Stimulated activated effector memory CD8-positive, alpha-beta T cell treated with anti-CD3 and anti-CD28 coated beads, Interleukin-12 subunit alpha, Interleukin-12 subunit beta, amount 100 ng/mL, for 72 hours (primary cell): Measurements from ENCODE around the gene TMEFF2.

Source experiments
- ATAC-seq: fragments of 150-1000 bp; cut with Tn5 transposase; 2 replicates; pipeline ENCODE4 v1.10.0; 2021
- DNase-seq, 2 donors: peaks; one replicate each; pipeline ENCODE4 v3.0.0; 2021 to 2022; ENCODE audit warnings: low spot score in 2 of 2
- H3K27ac Mint-ChIP-seq: one replicate; pipeline ENCODE4 v1.8.0; 2022; ENCODE audit warnings: mild to moderate bottlenecking, mixed read lengths
- H3K36me3 Mint-ChIP-seq: one replicate; pipeline ENCODE4 v1.8.0; 2022; ENCODE audit warnings: mild to moderate bottlenecking, mixed read lengths
- H3K4me1 Mint-ChIP-seq: one replicate; pipeline ENCODE4 v1.8.0; 2022; ENCODE audit warnings: mixed read lengths
- H3K4me3 Mint-ChIP-seq: one replicate; pipeline ENCODE4 v1.8.0; 2022; ENCODE audit warnings: mild to moderate bottlenecking, mixed read lengths
- H3K9me3 Mint-ChIP-seq: one replicate; pipeline ENCODE4 v1.8.0; 2022; ENCODE audit warnings: mixed read lengths

TMEFF2 gene

GRCh38 chr2:192073878-192074277 lies 120.9 kb downstream of the TMEFF2 start:
- H3K4me1 Mint-ChIP-seq: peaks cover 23% of the 10 kb centered on the region
- H3K4me3 Mint-ChIP-seq: no peak overlapping the region
- H3K27ac Mint-ChIP-seq: no peak overlapping the region
- no peaks in the 10 kb centered on the region for H3K36me3 Mint-ChIP-seq
- ATAC-seq (peak; percentile 40), DNase-seq (no peak)
- H3K9me3 Mint-ChIP-seq: no peaks in the 10 kb centered on the region

DNA sequence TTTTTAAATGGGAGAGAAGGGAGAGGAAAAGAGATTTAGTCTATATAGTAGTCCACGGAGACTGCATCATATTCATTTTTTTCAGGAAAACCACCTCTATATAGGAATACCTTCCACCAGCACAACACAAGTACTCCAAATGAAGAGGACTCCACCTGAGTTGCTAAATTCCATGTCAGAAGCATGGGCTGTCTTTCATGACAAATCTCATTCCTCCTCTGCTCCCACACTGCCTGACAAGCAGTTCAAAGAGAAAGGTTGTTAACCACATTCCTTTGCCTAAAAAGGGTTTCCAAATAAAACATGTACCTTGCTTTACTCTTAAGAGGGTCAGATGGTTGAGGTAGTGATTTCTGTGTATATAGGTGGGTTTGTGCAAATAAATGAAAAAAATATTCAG lies 122.0 kb downstream of the TMEFF2 start:
- DNase-seq (no peak), ATAC-seq (no peak)
- Mint-ChIP-seq H3K4me3 (no peak overlapping the region), H3K9me3 (no peaks in the 10 kb centered on the region), H3K4me1 (peaks cover 23% of the 10 kb centered on the region), H3K36me3 (no peaks in the 10 kb centered on the region), H3K27ac (no peak overlapping the region)

GRCh38 chr2:192072261-192072660 lies 122.5 kb downstream of the TMEFF2 start:
- no peaks in the 10 kb centered on the region for H3K9me3 Mint-ChIP-seq

GRCh38 chr2:192070099-192070498 lies 124.6 kb downstream of the TMEFF2 start:
- Mint-ChIP-seq H3K27ac (no peak overlapping the region), H3K4me1 (peaks cover 16% of the 10 kb centered on the region), H3K4me3 (no peak overlapping the region), H3K36me3 (no peaks in the 10 kb centered on the region), H3K9me3 (no peaks in the 10 kb centered on the region)
- DNase-seq (no peak), ATAC-seq (no peak)

More at GRCh38 chr2:192072261-192072660, 122.5 kb downstream of the TMEFF2 start:
- no peak overlapping the region for H3K4me3 Mint-ChIP-seq
- no peak for ATAC-seq
- DNase-seq: no peak
- peaks cover 23% of the 10 kb centered on the region for H3K4me1 Mint-ChIP-seq
- H3K36me3 Mint-ChIP-seq: no peaks in the 10 kb centered on the region
- H3K27ac Mint-ChIP-seq: no peak overlapping the region

- no peaks in the 10 kb centered on the region for H3K9me3 Mint-ChIP-seq
- H3K4me3 Mint-ChIP-seq: no peak overlapping the region
- DNase-seq: no peak
- ATAC-seq: no peak
- no peak overlapping the region for H3K27ac Mint-ChIP-seq
- H3K36me3 Mint-ChIP-seq: no peaks in the 10 kb centered on the region
- peaks cover 16% of the 10 kb centered on the region for H3K4me1 Mint-ChIP-seq
These were observed 125.3 kb downstream of the TMEFF2 start for GRCh38 chr2:192069417-192069816.

- ATAC-seq: no peak
- no peak overlapping the region for H3K27ac Mint-ChIP-seq
- H3K36me3 Mint-ChIP-seq: no peaks in the 10 kb centered on the region
- DNase-seq: no peak
- H3K4me3 Mint-ChIP-seq: no peak overlapping the region
- H3K4me1 Mint-ChIP-seq: peaks cover 16% of the 10 kb centered on the region
- H3K9me3 Mint-ChIP-seq: no peaks in the 10 kb centered on the region
These were observed 125.8 kb downstream of the TMEFF2 start for GRCh38 chr2:192068966-192069365.

DNA sequence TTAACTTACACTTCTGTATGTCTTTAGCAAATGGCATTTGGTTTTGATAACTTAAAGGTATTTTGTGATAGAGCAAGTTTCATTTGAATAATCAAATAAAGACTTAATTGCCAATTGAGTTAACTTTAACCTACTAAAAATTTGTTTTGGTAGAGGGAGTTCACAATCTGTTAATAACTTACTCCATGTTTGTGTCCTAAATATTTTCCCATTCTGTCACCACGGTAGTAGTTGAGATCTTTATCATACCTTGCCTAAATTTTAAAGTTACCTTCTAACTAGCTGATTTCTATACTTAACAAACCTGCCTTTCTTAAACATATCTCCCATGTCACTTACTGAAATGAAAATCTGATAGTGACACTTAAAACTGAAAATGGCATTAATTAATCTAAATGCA lies 127.1 kb downstream of the TMEFF2 start:
- peaks cover 10% of the 10 kb centered on the region for H3K4me1 Mint-ChIP-seq
- no peak overlapping the region for H3K4me3 Mint-ChIP-seq
- ATAC-seq (no peak), DNase-seq (no peak)
- H3K27ac Mint-ChIP-seq: no peak overlapping the region
- no peaks in the 10 kb centered on the region for H3K36me3 Mint-ChIP-seq
- H3K9me3 Mint-ChIP-seq: no peaks in the 10 kb centered on the region

- Mint-ChIP-seq H3K27ac (no peak overlapping the region), H3K9me3 (no peaks in the 10 kb centered on the region), H3K36me3 (no peaks in the 10 kb centered on the region), H3K4me1 (no peaks in the 10 kb centered on the region), H3K4me3 (no peak overlapping the region)
- ATAC-seq: no peak
- DNase-seq: no peak
These were observed 130.3 kb downstream of the TMEFF2 start for GRCh38 chr2:192064459-192064858.

- Mint-ChIP-seq H3K36me3 (no peaks in the 10 kb centered on the region), H3K9me3 (no peaks in the 10 kb centered on the region), H3K27ac (no peak overlapping the region), H3K4me3 (no peak overlapping the region), H3K4me1 (no peaks in the 10 kb centered on the region)
- ATAC-seq: peak; percentile 36
- DNase-seq: no peak
These were observed 134.6 kb downstream of the TMEFF2 start for GRCh38 chr2:192060161-192060560.

GRCh38 chr2:192059266-192059665 lies 135.5 kb downstream of the TMEFF2 start:
- no peak overlapping the region for H3K27ac Mint-ChIP-seq

DNA sequence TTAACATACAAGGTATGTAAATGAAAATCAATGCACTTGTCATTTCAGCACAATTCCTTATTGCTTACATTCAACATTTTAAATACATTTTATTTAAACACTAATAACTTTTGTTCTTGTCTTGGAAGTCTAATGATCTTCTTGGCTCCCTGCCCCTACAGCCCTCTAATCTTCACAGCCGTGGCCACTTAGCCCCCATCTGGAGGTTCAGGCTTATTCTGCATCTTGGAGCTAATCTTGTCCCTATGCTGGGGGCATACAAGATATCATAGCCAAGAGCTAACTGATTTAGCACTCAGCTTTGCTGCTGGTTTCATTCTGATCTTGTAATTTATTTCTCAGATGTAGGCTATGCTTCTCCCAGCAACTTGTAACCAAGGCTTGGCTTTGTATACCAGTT lies 140.8 kb downstream of the TMEFF2 start:
- Mint-ChIP-seq H3K4me3 (no peak overlapping the region), H3K36me3 (no peaks in the 10 kb centered on the region), H3K4me1 (no peaks in the 10 kb centered on the region), H3K27ac (no peak overlapping the region), H3K9me3 (no peaks in the 10 kb centered on the region)
- no peak for ATAC-seq
- DNase-seq: no peak

More at GRCh38 chr2:192059266-192059665, 135.5 kb downstream of the TMEFF2 start:
- Mint-ChIP-seq H3K9me3 (no peaks in the 10 kb centered on the region), H3K4me1 (no peaks in the 10 kb centered on the region), H3K36me3 (no peaks in the 10 kb centered on the region), H3K4me3 (no peak overlapping the region)
- DNase-seq (no peak), ATAC-seq (no peak)

- Mint-ChIP-seq H3K9me3 (no peaks in the 10 kb centered on the region), H3K36me3 (no peaks in the 10 kb centered on the region), H3K4me1 (no peaks in the 10 kb centered on the region), H3K4me3 (no peak overlapping the region), H3K27ac (no peak overlapping the region)
- DNase-seq (no peak), ATAC-seq (no peak)
These were observed 143.2 kb downstream of the TMEFF2 start for GRCh38 chr2:192051533-192051932.

GRCh38 chr2:192049362-192049761 lies 145.4 kb downstream of the TMEFF2 start:
- no peak for DNase-seq
- ATAC-seq: no peak
- Mint-ChIP-seq H3K27ac (no peak overlapping the region), H3K36me3 (no peaks in the 10 kb centered on the region), H3K4me3 (no peak overlapping the region), H3K9me3 (no peaks in the 10 kb centered on the region), H3K4me1 (no peaks in the 10 kb centered on the region)

DNA sequence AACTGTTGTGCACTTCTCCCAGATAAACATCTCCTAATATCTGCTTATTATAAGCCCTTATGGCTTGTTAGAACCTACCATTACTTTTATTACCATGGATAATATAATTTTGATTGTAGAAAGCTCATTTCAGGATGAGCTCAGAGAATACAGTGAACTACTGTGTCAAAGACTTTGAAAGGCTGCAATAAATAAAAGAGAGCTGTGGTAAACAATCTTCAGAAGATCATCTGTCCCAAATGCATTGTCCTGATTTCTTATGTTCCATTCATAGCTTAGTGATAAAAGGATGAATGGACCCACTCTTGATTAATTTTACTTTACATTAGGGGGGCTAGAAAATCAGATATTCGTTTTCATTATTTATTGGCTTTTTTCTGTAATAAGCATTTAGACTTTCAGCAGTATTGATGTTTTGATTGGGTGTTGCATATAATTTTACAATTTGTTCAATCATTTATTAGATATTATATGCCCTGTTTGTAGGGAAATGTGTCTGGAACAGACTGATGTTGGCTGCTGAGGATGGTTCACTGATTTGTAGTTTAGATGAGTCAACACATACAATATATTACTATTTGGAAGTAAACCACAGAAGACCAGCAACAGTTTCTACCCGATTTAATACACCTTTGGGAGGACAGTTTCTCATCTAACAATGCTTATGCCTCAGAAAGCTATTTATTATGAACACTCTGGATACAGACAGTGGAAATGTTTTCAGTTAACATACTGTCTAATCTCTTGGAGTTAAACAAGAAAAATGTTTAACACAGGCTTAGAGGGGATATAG lies 147.2 kb downstream of the TMEFF2 start:
- ATAC-seq (no peak), DNase-seq (no peak)
- no peaks in the 10 kb centered on the region for H3K36me3 Mint-ChIP-seq
- H3K4me3 Mint-ChIP-seq: no peak overlapping the region
- H3K4me1 Mint-ChIP-seq: no peaks in the 10 kb centered on the region
- H3K27ac Mint-ChIP-seq: no peak overlapping the region
- H3K9me3 Mint-ChIP-seq: no peaks in the 10 kb centered on the region

DNA sequence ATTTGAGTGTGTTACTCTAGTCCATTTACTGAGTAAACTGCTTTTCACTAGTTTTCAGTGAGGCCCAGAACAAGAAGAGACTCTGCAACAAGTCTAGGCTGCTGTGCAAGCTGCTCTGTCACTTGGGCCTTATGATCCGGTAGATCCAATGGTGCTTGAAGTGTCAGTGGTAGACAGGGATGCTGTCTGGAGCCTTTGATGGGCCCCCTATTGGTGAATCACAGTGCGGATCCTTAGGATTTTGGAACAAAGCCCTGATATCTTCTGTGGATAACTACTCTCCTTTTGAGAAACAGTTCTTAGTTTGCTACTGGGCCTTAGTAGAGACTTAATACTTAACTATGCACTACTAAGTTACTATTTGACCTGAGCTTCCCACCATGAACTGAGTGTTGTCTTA lies 150.2 kb downstream of the TMEFF2 start:
- ATAC-seq (no peak), DNase-seq (no peak)
- Mint-ChIP-seq H3K4me3 (no peak overlapping the region), H3K36me3 (no peaks in the 10 kb centered on the region), H3K9me3 (no peaks in the 10 kb centered on the region), H3K4me1 (no peaks in the 10 kb centered on the region), H3K27ac (no peak overlapping the region)

DNA sequence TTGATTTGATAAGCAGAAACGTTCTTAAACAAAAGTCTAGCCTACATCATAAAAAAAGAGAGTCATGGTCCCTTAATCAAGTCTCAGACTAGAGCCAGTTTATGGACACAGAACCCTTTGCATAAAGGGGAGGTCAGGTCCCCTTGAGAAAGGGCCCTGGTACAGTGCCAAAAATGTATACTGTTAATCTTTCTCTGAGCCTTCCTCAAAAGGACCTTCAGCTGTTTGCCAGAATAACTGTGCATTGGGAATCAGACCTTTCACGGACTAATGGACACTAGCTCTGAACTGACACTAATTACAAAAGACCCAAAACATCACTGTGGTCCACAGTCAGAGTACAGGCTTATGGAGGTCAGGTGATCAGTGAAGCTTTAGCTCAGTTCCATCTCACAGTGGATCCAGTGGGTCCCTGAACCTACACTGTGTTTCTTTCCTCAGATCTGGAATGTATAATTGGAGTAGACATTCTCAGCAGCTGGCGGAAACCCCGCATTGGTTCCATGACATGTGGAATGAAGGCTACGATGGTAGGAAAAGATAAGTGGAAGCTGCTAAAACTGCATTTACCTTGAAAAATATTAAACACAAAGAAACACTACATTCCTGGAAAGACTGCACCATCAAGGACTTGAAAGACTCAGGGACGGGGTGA lies 151.4 kb downstream of the TMEFF2 start:
- H3K4me3 Mint-ChIP-seq: no peak overlapping the region
- DNase-seq: no peak
- no peak overlapping the region for H3K27ac Mint-ChIP-seq

More for the DNA sequence above, 151.4 kb downstream of the TMEFF2 start:
- Mint-ChIP-seq H3K4me1 (no peaks in the 10 kb centered on the region), H3K36me3 (no peaks in the 10 kb centered on the region), H3K9me3 (no peaks in the 10 kb centered on the region)
- ATAC-seq: no peak
